WTC11 (cell line): ENCODE measurements around the gene HBA2. TPM values are rescaled to one million over a fixed set of nuclear protein-coding genes. Genes with fewer than 3 reads are reported as not detected.

ENCODE experiments used
- ATAC-seq: fragments of 200-7000 bp; cut with Tn5 transposase; 2 replicates; pipeline ENCODE4 v1.10.0; 2021; ENCODE audit warnings: mild to moderate bottlenecking, moderate library complexity
- CTCF ChIA-PET: fragments of 300-600 bp; sonication (Branson Sonifier 250); formaldehyde crosslinking; loops from one replicate; lab custom pipeline; 2021; ENCODE audit warnings: antibody characterized with exemption; lab: Charles Lee
- POLR2A ChIA-PET: fragments of 350-600 bp; sonication (Branson Sonifier 250); formaldehyde crosslinking; loops from one replicate; lab custom pipeline; 2021; ENCODE audit warnings: antibody characterized with exemption; lab: Charles Lee
- DNase-seq: peaks from one replicate; pipeline ENCODE4 v3.0.0; 2021; ENCODE audit warnings: low spot score
- H3K27ac Mint-ChIP-seq: 2 replicates; pipeline ENCODE4 v1.8.0; 2021; ENCODE audit warnings: mixed read lengths
- H3K27me3 Mint-ChIP-seq: 2 replicates; pipeline ENCODE4 v1.8.0; 2021; ENCODE audit warnings: low read depth, mild to moderate bottlenecking, moderate library complexity, mixed read lengths
- H3K36me3 Mint-ChIP-seq: 2 replicates; pipeline ENCODE4 v1.8.0; 2021; ENCODE audit warnings: mixed read lengths
- H3K4me1 Mint-ChIP-seq: 2 replicates; pipeline ENCODE4 v1.8.0; 2022; ENCODE audit warnings: mixed read lengths
- H3K4me3 Mint-ChIP-seq: 2 replicates; pipeline ENCODE4 v1.8.0; 2021; ENCODE audit warnings: mild to moderate bottlenecking, moderate library complexity, mixed read lengths
- H3K9me3 Mint-ChIP-seq: 2 replicates; pipeline ENCODE4 v1.8.0; 2021; ENCODE audit warnings: mixed read lengths
- ATF2 ChIP-seq: sonication (generic); formaldehyde crosslinking; IDR thresholded peaks from 2 replicates; pipeline ENCODE4 v1.8.1; 2022; ENCODE audit warnings: low read depth, missing genetic modification reagents, borderline replicate concordance
- FOXP4 ChIP-seq: sonication (generic); formaldehyde crosslinking; IDR thresholded peaks from 2 replicates; pipeline ENCODE4 v1.8.0; 2022; ENCODE audit warnings: mild to moderate bottlenecking, missing genetic modification reagents
- GRHL2 ChIP-seq: fragments of 250-450 bp; sonication (Bioruptor Pico); IDR thresholded peaks from 2 replicates; pipeline ENCODE4 v1.8.0; 2022; ENCODE audit warnings: mild to moderate bottlenecking, moderate library complexity; ENCODE audit not compliant: insufficient replicate concordance, severe bottlenecking
- MLX ChIP-seq: sonication (generic); formaldehyde crosslinking; IDR thresholded peaks from 2 replicates; pipeline ENCODE4 v1.8.1; 2023; ENCODE audit warnings: mild to moderate bottlenecking, missing genetic modification reagents, moderate library complexity
- MYBL2 ChIP-seq: sonication (generic); formaldehyde crosslinking; IDR thresholded peaks from 2 replicates; pipeline ENCODE4 v1.8.1; 2023; ENCODE audit warnings: mild to moderate bottlenecking, moderate library complexity, missing genetic modification reagents
- NFATC4 ChIP-seq: fragments of 250-450 bp; sonication (Bioruptor Pico); IDR thresholded peaks from 2 replicates; pipeline ENCODE4 v1.9.0; 2021; ENCODE audit warnings: mild to moderate bottlenecking
- NFE2L1 ChIP-seq: sonication (generic); formaldehyde crosslinking; IDR thresholded peaks from 2 replicates; pipeline ENCODE4 v1.8.1; 2023; ENCODE audit warnings: missing genetic modification reagents
- RORB ChIP-seq: fragments of 250-450 bp; sonication (Bioruptor Pico); IDR thresholded peaks from 2 replicates; pipeline ENCODE4 v1.9.0; 2021; ENCODE audit warnings: mild to moderate bottlenecking
- SP1 ChIP-seq: sonication (generic); formaldehyde crosslinking; conservative IDR thresholded peaks from 2 replicates; pipeline ENCODE4 v1.8.1; 2022; ENCODE audit warnings: missing genetic modification reagents
- STAT6 ChIP-seq: sonication (generic); formaldehyde crosslinking; conservative IDR thresholded peaks from 2 replicates; pipeline ENCODE4 v1.8.1; 2023; ENCODE audit warnings: mild to moderate bottlenecking, low read depth, missing genetic modification reagents, moderate library complexity
- ZBTB43 ChIP-seq: sonication (generic); formaldehyde crosslinking; IDR thresholded peaks from 2 replicates; pipeline ENCODE4 v1.8.1; 2023; ENCODE audit warnings: mild to moderate bottlenecking, missing genetic modification reagents
- ZNF121 ChIP-seq: sonication (generic); formaldehyde crosslinking; IDR thresholded peaks from 2 replicates; pipeline ENCODE4 v1.8.0; 2023; ENCODE audit warnings: missing genetic modification reagents
- ZNF219 ChIP-seq: sonication (generic); formaldehyde crosslinking; IDR thresholded peaks from 2 replicates; pipeline ENCODE4 v1.8.0; 2023; ENCODE audit warnings: missing genetic modification reagents, mild to moderate bottlenecking, borderline replicate concordance
- ZNF232 ChIP-seq: sonication (generic); formaldehyde crosslinking; IDR thresholded peaks from 2 replicates; pipeline ENCODE4 v1.8.0; 2022; ENCODE audit warnings: mild to moderate bottlenecking, missing genetic modification reagents
- ZNF281 ChIP-seq: sonication (generic); formaldehyde crosslinking; IDR thresholded peaks from 2 replicates; pipeline ENCODE4 v1.8.0; 2023; ENCODE audit warnings: mild to moderate bottlenecking, missing genetic modification reagents
- ZNF416 ChIP-seq: fragments of 250-450 bp; sonication (Bioruptor Pico); IDR thresholded peaks from 2 replicates; pipeline ENCODE4 v1.9.0; 2021; ENCODE audit warnings: mild to moderate bottlenecking, inconsistent platforms
- total RNA-seq: library from RNA; stranded (reverse); gene quantifications from 3 replicates; pipeline ENCODE4 v1.2.3, GENCODE V29; 2021

The HBA2 gene
- total RNA-seq, 1 experiment from 2014 or later, result 2.4 TPM

GRCh38 chr16:189604-190186, 17.0 kb downstream of the HBA2 start (continued):
- TF ChIP-seq STAT6 (CRISPR knock-in tag) (no peak), ATF2 (CRISPR knock-in tag) (no peak)

- ChIA-PET POLR2A (interaction anchor here (0.7 kb wide), 1 partner anchor 87 kb away, joined by 4 read pairs; no protein-coding TSS in a partner anchor), CTCF (interaction anchor here (1.6 kb wide), 1 partner anchor 85 kb away, joined by 8 read pairs; no protein-coding TSS in a partner anchor)
- Mint-ChIP-seq H3K9me3 (no peaks in the 10 kb centered on the region), H3K4me1 (no peaks in the 10 kb centered on the region), H3K27ac (peak overlapping the region; percentile 52), H3K36me3 (peaks cover 75% of the 10 kb centered on the region), H3K4me3 (no peak overlapping the region), H3K27me3 (no peaks in the 10 kb centered on the region)
- DNase-seq (no peak), ATAC-seq (no peak)
- no peak for TF ChIP-seq NFATC4
- no peak for TF ChIP-seq MLX
- TF ChIP-seq ZNF281 (CRISPR knock-in tag), result no peak
- TF ChIP-seq SP1, result no peak
- TF ChIP-seq ZNF219 (CRISPR knock-in tag), result no peak
Observed at GRCh38 chr16:191831-192230, 19.2 kb downstream of the HBA2 start.

- no peak for TF ChIP-seq GRHL2 (CRISPR knock-in tag)
- TF ChIP-seq, all 79 proteins: peak for 0
- ATAC-seq, result no peak
- Mint-ChIP-seq H3K27me3 (no peaks in the 10 kb centered on the region), H3K4me3 (no peak overlapping the region), H3K4me1 (no peaks in the 10 kb centered on the region), H3K9me3 (no peaks in the 10 kb centered on the region), H3K36me3 (peaks cover 78% of the 10 kb centered on the region), H3K27ac (no peak overlapping the region)
- no peak for DNase-seq
- ChIA-PET CTCF (no interaction called here), POLR2A (no interaction called here)
Observed at GRCh38 chr16:192686-193085, 20.0 kb downstream of the HBA2 start.

- Mint-ChIP-seq H3K4me3 (no peak overlapping the region), H3K27me3 (no peaks in the 10 kb centered on the region), H3K27ac (no peak overlapping the region), H3K9me3 (no peaks in the 10 kb centered on the region), H3K4me1 (no peaks in the 10 kb centered on the region), H3K36me3 (peaks cover 83% of the 10 kb centered on the region)
- DNase-seq (no peak), ATAC-seq (no peak)
- ChIA-PET CTCF (interaction anchor here (0.9 kb wide), 1 partner anchor 169 kb away, joined by 3 read pairs; no protein-coding TSS in a partner anchor), POLR2A (no interaction called here)
- no peak for TF ChIP-seq ZNF121 (CRISPR knock-in tag)
- TF ChIP-seq ZNF281 (CRISPR knock-in tag), result no peak
- TF ChIP-seq ZNF416 (CRISPR knock-in tag), result no peak
- no peak for TF ChIP-seq MYBL2
- no peak for TF ChIP-seq ZBTB43 (CRISPR knock-in tag)
- TF ChIP-seq ZNF232 (CRISPR knock-in tag), result no peak
- no peak for TF ChIP-seq RORB (CRISPR knock-in tag)
- no peak for TF ChIP-seq FOXP4 (CRISPR knock-in tag)
- no peak for TF ChIP-seq NFE2L1
Observed at GRCh38 chr16:193441-193840, 20.8 kb downstream of the HBA2 start.
